ENCODE measurements around the gene ADAMTS3.

Gene ADAMTS3

GRCh38 chr4:72397314-72397713 is 171.7 kb downstream of the ADAMTS3 start:
- no peak overlapping the region for H3K27ac ChIP-seq (ENCODE audit: low read depth, low read length)
- no peak overlapping the region for H2BK15ac ChIP-seq (replicated peaks; ENCODE audit: low read depth)
- H2AK5ac ChIP-seq (ENCODE audit: low read length): no peak overlapping the region
- H2BK120ac ChIP-seq (ENCODE audit: low read depth, low read length): no peak overlapping the region
- H3K9ac ChIP-seq (ENCODE audit: low read length): no peak overlapping the region
- no peak overlapping the region for H4K8ac ChIP-seq (ENCODE audit: low read depth, low read length)
- no peak overlapping the region for H2BK5ac ChIP-seq (ENCODE audit: low read length)
- H3K79me2 ChIP-seq (ENCODE audit: control insufficient read depth, insufficient read depth, low read length): no peaks in the 10 kb centered on the region
- no peaks in the 10 kb centered on the region for H3K36me3 ChIP-seq (ENCODE audit: control insufficient read depth, insufficient read depth, low read length)
- H3K4me1 ChIP-seq (ENCODE audit: control insufficient read depth, low read depth, low read length): no peaks in the 10 kb centered on the region
- no peak overlapping the region for H3K4me2 ChIP-seq (ENCODE audit: low read length)
- H3K56ac ChIP-seq (ENCODE audit: low read length): no peak overlapping the region
- no peak overlapping the region for H3K23ac ChIP-seq (ENCODE audit: low read length)
- no peak overlapping the region for H4K5ac ChIP-seq (ENCODE audit: low read length)
- H3K18ac ChIP-seq (ENCODE audit: low read length): no peak overlapping the region
- no CpG with 5 or more reads among the region's 7 CpGs for WGBS (ENCODE audit: extremely low coverage, insufficient coverage, low lambda C conversion rate)
- H3K4ac ChIP-seq (ENCODE audit: low read depth, low read length): no peak overlapping the region
- H3K79me1 ChIP-seq (ENCODE audit: low read length): no peaks in the 10 kb centered on the region
- no peak overlapping the region for H3K4me3 ChIP-seq (ENCODE audit: low read length)
- H3K27me3 ChIP-seq (ENCODE audit: insufficient read depth, low read length, poor library complexity): no peaks in the 10 kb centered on the region
- DNase-seq: no peak

- WGBS (ENCODE audit: extremely low coverage, insufficient coverage, low lambda C conversion rate): no CpG with 5 or more reads among the region's 3 CpGs
- H3K23ac ChIP-seq (ENCODE audit: low read length): no peak overlapping the region
- no peak overlapping the region for H2BK15ac ChIP-seq (replicated peaks; ENCODE audit: low read depth)
- H3K79me2 ChIP-seq (ENCODE audit: control insufficient read depth, insufficient read depth, low read length): no peaks in the 10 kb centered on the region
- no peak overlapping the region for H4K5ac ChIP-seq (ENCODE audit: low read length)
- H3K36me3 ChIP-seq (ENCODE audit: control insufficient read depth, insufficient read depth, low read length): no peaks in the 10 kb centered on the region
- no peak overlapping the region for H3K56ac ChIP-seq (ENCODE audit: low read length)
- H3K4ac ChIP-seq (ENCODE audit: low read depth, low read length): no peak overlapping the region
- DNase-seq: no peak
- no peaks in the 10 kb centered on the region for H3K4me1 ChIP-seq (ENCODE audit: control insufficient read depth, low read depth, low read length)
- no peak overlapping the region for H3K4me2 ChIP-seq (ENCODE audit: low read length)
- H3K79me1 ChIP-seq (ENCODE audit: low read length): no peaks in the 10 kb centered on the region
- no peak overlapping the region for H2BK5ac ChIP-seq (ENCODE audit: low read length)
- H3K18ac ChIP-seq (ENCODE audit: low read length): no peak overlapping the region
- H3K4me3 ChIP-seq (ENCODE audit: low read length): no peak overlapping the region
- no peak overlapping the region for H3K9ac ChIP-seq (ENCODE audit: low read length)
- no peak overlapping the region for H4K8ac ChIP-seq (ENCODE audit: low read depth, low read length)
- no peaks in the 10 kb centered on the region for H3K27me3 ChIP-seq (ENCODE audit: insufficient read depth, low read length, poor library complexity)
- no peak overlapping the region for H3K27ac ChIP-seq (ENCODE audit: low read depth, low read length)
- no peak overlapping the region for H2AK5ac ChIP-seq (ENCODE audit: low read length)
- H2BK120ac ChIP-seq (ENCODE audit: low read depth, low read length): no peak overlapping the region
Measured at GRCh38 chr4:72394012-72394663, 174.9 kb downstream of the ADAMTS3 start.

GRCh38 chr4:72391281-72391680 is 177.7 kb downstream of the ADAMTS3 start:
- Histone ChIP-seq H2BK15ac (replicated peaks; ENCODE audit: low read depth) (no peak overlapping the region), H2BK120ac (ENCODE audit: low read depth, low read length) (no peak overlapping the region), H3K4ac (ENCODE audit: low read depth, low read length) (no peak overlapping the region), H3K79me1 (ENCODE audit: low read length) (no peaks in the 10 kb centered on the region), H3K27me3 (ENCODE audit: insufficient read depth, low read length, poor library complexity) (no peaks in the 10 kb centered on the region), H2AK5ac (ENCODE audit: low read length) (no peak overlapping the region), H3K9ac (ENCODE audit: low read length) (no peak overlapping the region), H3K79me2 (ENCODE audit: control insufficient read depth, insufficient read depth, low read length) (no peaks in the 10 kb centered on the region), H3K4me2 (ENCODE audit: low read length) (no peak overlapping the region), H2BK5ac (ENCODE audit: low read length) (no peak overlapping the region), H3K27ac (ENCODE audit: low read depth, low read length) (no peak overlapping the region), H3K18ac (ENCODE audit: low read length) (no peak overlapping the region), H3K36me3 (ENCODE audit: control insufficient read depth, insufficient read depth, low read length) (no peaks in the 10 kb centered on the region), H4K5ac (ENCODE audit: low read length) (no peak overlapping the region), H3K56ac (ENCODE audit: low read length) (no peak overlapping the region), H3K4me3 (ENCODE audit: low read length) (no peak overlapping the region), H4K8ac (ENCODE audit: low read depth, low read length) (no peak overlapping the region), H3K23ac (ENCODE audit: low read length) (no peak overlapping the region), H3K4me1 (ENCODE audit: control insufficient read depth, low read depth, low read length) (no peaks in the 10 kb centered on the region)
- DNase-seq: no peak
- no CpG with 5 or more reads among the region's 2 CpGs for WGBS (ENCODE audit: extremely low coverage, insufficient coverage, low lambda C conversion rate)

GRCh38 chr4:72390409-72390808 is 178.6 kb downstream of the ADAMTS3 start:
- H2BK15ac ChIP-seq (replicated peaks; ENCODE audit: low read depth): no peak overlapping the region
- no peak overlapping the region for H4K8ac ChIP-seq (ENCODE audit: low read depth, low read length)
- H3K4me3 ChIP-seq (ENCODE audit: low read length): no peak overlapping the region
- no peak overlapping the region for H2BK5ac ChIP-seq (ENCODE audit: low read length)
- H3K23ac ChIP-seq (ENCODE audit: low read length): no peak overlapping the region
- no peak overlapping the region for H3K18ac ChIP-seq (ENCODE audit: low read length)
- H3K36me3 ChIP-seq (ENCODE audit: control insufficient read depth, insufficient read depth, low read length): no peaks in the 10 kb centered on the region
- no peaks in the 10 kb centered on the region for H3K4me1 ChIP-seq (ENCODE audit: control insufficient read depth, low read depth, low read length)
- H3K27ac ChIP-seq (ENCODE audit: low read depth, low read length): no peak overlapping the region
- H3K79me1 ChIP-seq (ENCODE audit: low read length): no peaks in the 10 kb centered on the region
- WGBS (ENCODE audit: extremely low coverage, insufficient coverage, low lambda C conversion rate): no CpG with 5 or more reads among the region's 1 CpG
- no peak for DNase-seq
- H2AK5ac ChIP-seq (ENCODE audit: low read length): no peak overlapping the region
- no peak overlapping the region for H3K4ac ChIP-seq (ENCODE audit: low read depth, low read length)
- no peak overlapping the region for H3K9ac ChIP-seq (ENCODE audit: low read length)
- H3K4me2 ChIP-seq (ENCODE audit: low read length): no peak overlapping the region
- no peak overlapping the region for H3K56ac ChIP-seq (ENCODE audit: low read length)
- no peaks in the 10 kb centered on the region for H3K27me3 ChIP-seq (ENCODE audit: insufficient read depth, low read length, poor library complexity)
- H4K5ac ChIP-seq (ENCODE audit: low read length): no peak overlapping the region
- no peaks in the 10 kb centered on the region for H3K79me2 ChIP-seq (ENCODE audit: control insufficient read depth, insufficient read depth, low read length)
- H2BK120ac ChIP-seq (ENCODE audit: low read depth, low read length): no peak overlapping the region

- Histone ChIP-seq H2BK120ac (ENCODE audit: low read depth, low read length) (no peak overlapping the region), H3K79me1 (ENCODE audit: low read length) (no peaks in the 10 kb centered on the region), H3K23ac (ENCODE audit: low read length) (no peak overlapping the region), H2AK5ac (ENCODE audit: low read length) (no peak overlapping the region), H3K4me1 (ENCODE audit: control insufficient read depth, low read depth, low read length) (no peaks in the 10 kb centered on the region), H3K18ac (ENCODE audit: low read length) (no peak overlapping the region), H3K56ac (ENCODE audit: low read length) (no peak overlapping the region), H3K4me2 (ENCODE audit: low read length) (no peak overlapping the region), H3K9ac (ENCODE audit: low read length) (no peak overlapping the region), H4K5ac (ENCODE audit: low read length) (no peak overlapping the region), H3K36me3 (ENCODE audit: control insufficient read depth, insufficient read depth, low read length) (no peaks in the 10 kb centered on the region), H2BK15ac (replicated peaks; ENCODE audit: low read depth) (no peak overlapping the region), H3K4ac (ENCODE audit: low read depth, low read length) (no peak overlapping the region), H2BK5ac (ENCODE audit: low read length) (no peak overlapping the region), H4K8ac (ENCODE audit: low read depth, low read length) (no peak overlapping the region), H3K27ac (ENCODE audit: low read depth, low read length) (no peak overlapping the region), H3K27me3 (ENCODE audit: insufficient read depth, low read length, poor library complexity) (no peaks in the 10 kb centered on the region), H3K4me3 (ENCODE audit: low read length) (no peak overlapping the region), H3K79me2 (ENCODE audit: control insufficient read depth, insufficient read depth, low read length) (no peaks in the 10 kb centered on the region)
- no CpG with 5 or more reads among the region's 1 CpG for WGBS (ENCODE audit: extremely low coverage, insufficient coverage, low lambda C conversion rate)
- no peak for DNase-seq
Measured at GRCh38 chr4:72388521-72388920, 180.5 kb downstream of the ADAMTS3 start.

GRCh38 chr4:72387959-72388358 is 181.1 kb downstream of the ADAMTS3 start:
- no peak overlapping the region for H3K23ac ChIP-seq (ENCODE audit: low read length)
- H2BK5ac ChIP-seq (ENCODE audit: low read length): no peak overlapping the region
- H3K4me3 ChIP-seq (ENCODE audit: low read length): no peak overlapping the region
- DNase-seq: no peak
- no peak overlapping the region for H3K56ac ChIP-seq (ENCODE audit: low read length)
- H3K4ac ChIP-seq (ENCODE audit: low read depth, low read length): no peak overlapping the region
- no peak overlapping the region for H3K27ac ChIP-seq (ENCODE audit: low read depth, low read length)
- no peak overlapping the region for H2AK5ac ChIP-seq (ENCODE audit: low read length)
- H4K5ac ChIP-seq (ENCODE audit: low read length): no peak overlapping the region
- H2BK15ac ChIP-seq (replicated peaks; ENCODE audit: low read depth): no peak overlapping the region
- no peak overlapping the region for H4K8ac ChIP-seq (ENCODE audit: low read depth, low read length)
- H3K79me1 ChIP-seq (ENCODE audit: low read length): no peaks in the 10 kb centered on the region
- H2BK120ac ChIP-seq (ENCODE audit: low read depth, low read length): no peak overlapping the region
- H3K27me3 ChIP-seq (ENCODE audit: insufficient read depth, low read length, poor library complexity): no peaks in the 10 kb centered on the region
- no CpG with 5 or more reads among the region's 1 CpG for WGBS (ENCODE audit: extremely low coverage, insufficient coverage, low lambda C conversion rate)
- no peak overlapping the region for H3K18ac ChIP-seq (ENCODE audit: low read length)
- no peaks in the 10 kb centered on the region for H3K4me1 ChIP-seq (ENCODE audit: control insufficient read depth, low read depth, low read length)
- H3K9ac ChIP-seq (ENCODE audit: low read length): no peak overlapping the region
- H3K4me2 ChIP-seq (ENCODE audit: low read length): no peak overlapping the region
- no peaks in the 10 kb centered on the region for H3K36me3 ChIP-seq (ENCODE audit: control insufficient read depth, insufficient read depth, low read length)
- no peaks in the 10 kb centered on the region for H3K79me2 ChIP-seq (ENCODE audit: control insufficient read depth, insufficient read depth, low read length)
